Liver (tissue), 2 donors: Measurements from ENCODE around the gene C2orf49.

Experiments used
- CTCF ChIP-seq: fragments of 150-350 bp; IDR thresholded peaks from 2 replicates; pipeline ENCODE4 v1.5.1; 2017; ENCODE audit warnings: improper control_type of control experiment, low read depth, low read length; ENCODE audit not compliant: missing input control
- REST ChIP-seq: IDR thresholded peaks from 2 replicates; pipeline ENCODE4 v1.6.1; 2016; ENCODE audit warnings: antibody characterized with exemption, mild to moderate bottlenecking
- donor health status: healthy.

GRCh38 chr2:105335469-105335868 lies 1.9 kb upstream of the C2orf49 start:
- TF ChIP-seq REST, result no peak
- no peak for TF ChIP-seq CTCF
